Kidney (tissue), 14 donors: ENCODE data around the gene GSK3A. TPM values are rescaled to one million over a fixed set of nuclear protein-coding genes. Genes with fewer than 3 reads are reported as not detected.
A peak's percentile ranks its signal among the peaks of the same experiment; 100 is the strongest.

ENCODE experiments used
- DNase-seq, 5 donors: peaks; one replicate each; pipeline ENCODE4 v3.0.0-alpha.2; 2013 to 2020
- FAIRE-seq: peaks from 2 replicates; lab custom pipeline; 2012; peaks lifted over from hg19 to GRCh38; lab: Jason Lieb, UNC
- H3K27ac ChIP-seq, 2 donors: one replicate each; pipeline ENCODE4 v1.7.0; 2013; ENCODE audit warnings: low read depth in 2 of 2, low read length in 2 of 2, inconsistent platforms in 1 of 2
- H3K27me3 ChIP-seq: one replicate; pipeline ENCODE4 v1.7.1; 2013; ENCODE audit warnings: low read length, inconsistent platforms; ENCODE audit not compliant: control insufficient read depth, insufficient read depth
- H3K36me3 ChIP-seq, 3 donors: one replicate each; pipeline versions ENCODE4 v1.7.0 to v1.7.1; 2013; ENCODE audit warnings: low read length in 3 of 3, control low read depth in 1 of 3, inconsistent platforms in 1 of 3; ENCODE audit not compliant: insufficient read depth in 3 of 3, control insufficient read depth in 2 of 3
- H3K4me1 ChIP-seq, 3 donors: one replicate each; pipeline versions ENCODE4 v1.7.0 to v1.7.1; 2013; ENCODE audit warnings: low read length in 3 of 3, inconsistent platforms in 1 of 3, low read depth in 1 of 3; ENCODE audit not compliant: control insufficient read depth in 2 of 3, insufficient read depth in 2 of 3
- H3K4me3 ChIP-seq, 3 donors: one replicate each; pipeline versions ENCODE4 v1.7.0 to v1.8.1; 2013; ENCODE audit warnings: low read length in 3 of 3, control low read depth in 1 of 3, inconsistent platforms in 1 of 3
- H3K9ac ChIP-seq, 3 donors: one replicate each; pipeline versions ENCODE4 v1.7.0 to v1.7.1; 2013; ENCODE audit warnings: low read length in 3 of 3, control low read depth in 1 of 3, inconsistent platforms in 1 of 3
- H3K9me3 ChIP-seq, 3 donors: one replicate each; pipeline versions ENCODE4 v1.7.0 to v1.7.1; 2013; ENCODE audit warnings: low read length in 3 of 3, control low read depth in 1 of 3, inconsistent platforms in 1 of 3; ENCODE audit not compliant: control insufficient read depth in 2 of 3, insufficient read depth in 1 of 3
- CTCF ChIP-seq: IDR thresholded peaks from 3 replicates; pipeline ENCODE4 v1.5.1; 2012; ENCODE audit warnings: mild to moderate bottlenecking, moderate library complexity, borderline replicate concordance; ENCODE audit not compliant: insufficient read depth; ENCODE audit errors: extremely low read depth
- intact Hi-C: fragments of 100-400 bp; cut with DNase I; formaldehyde crosslinking; loops from one replicate; pipeline ENCODE4 v1.11.1; 2022
- polyA plus RNA-seq: library from polyadenylated mRNA; stranded (reverse); fragments of 350-450 nt; fragmentation: Illumina TruSeq; extraction: RNeasy Lipid Tissue Mini Kit (QIAGEN cat#74804); gene quantifications from one replicate; pipeline ENCODE4 v1.2.3, GENCODE V29; 2014; ENCODE audit warnings: low read depth, low replicate concordance; ENCODE audit not compliant: insufficient read depth
- total RNA-seq: library from RNA; stranded (reverse); fragmentation: NEBNext Ultra II Directional; extraction: Animal tissue kit (Norgen Biotek cat#: 25700); gene quantifications from one replicate; pipeline ENCODE4 v1.2.1, GENCODE V29; 2021
- donor health status: control.
- donor health status: control.
- donor health status: control.
- donor health status: control.
- donor health status: control.
- donor health status: DM: yes; HTN: yes; CAD: no.
- donor health status: Normal renal cell carcinoma (clear cell type).

The GSK3A gene
- total and polyA plus RNA-seq, 2 donors from 2014 or later, result 39.2 to 57.3 TPM

- H3K27me3 ChIP-seq, result no peaks in the 10 kb centered on the region
- H3K27ac ChIP-seq, result peak overlapping the region; percentile 28 to 74
- H3K4me1 ChIP-seq, result peaks cover 0 to 26% (median 14%) of the 10 kb centered on the region in 3 donors
- DNase-seq, result peak in 2 of 5 donors; percentile 54 to 76
- no peaks in the 10 kb centered on the region for H3K9me3 ChIP-seq
- no peak overlapping the region for H3K4me3 ChIP-seq
- no peak for TF ChIP-seq CTCF
- peak overlapping the region in 1 of 3 donors; percentile 40 for H3K9ac ChIP-seq
- no peak for FAIRE-seq
- intact Hi-C loops, result no loop called here
- H3K36me3 ChIP-seq, result peaks cover 0 to 20% (median 3%) of the 10 kb centered on the region in 3 donors
Measured at GRCh38 chr19:42250183-42250665, 7.8 kb upstream of the GSK3A start.

GRCh38 chr19:42249769-42250168 lies 7.4 kb upstream of the GSK3A start:
- Histone ChIP-seq H3K9ac (no peak overlapping the region), H3K27ac (no peak overlapping the region), H3K4me1 (peaks cover 0 to 30% (median 14%) of the 10 kb centered on the region in 3 donors), H3K4me3 (no peak overlapping the region), H3K27me3 (no peaks in the 10 kb centered on the region), H3K36me3 (peaks cover 0 to 20% (median 3%) of the 10 kb centered on the region in 3 donors), H3K9me3 (no peaks in the 10 kb centered on the region)
- intact Hi-C loops, result no loop called here
- FAIRE-seq, result no peak
- no peak for TF ChIP-seq CTCF
- no peak for DNase-seq

DNA sequence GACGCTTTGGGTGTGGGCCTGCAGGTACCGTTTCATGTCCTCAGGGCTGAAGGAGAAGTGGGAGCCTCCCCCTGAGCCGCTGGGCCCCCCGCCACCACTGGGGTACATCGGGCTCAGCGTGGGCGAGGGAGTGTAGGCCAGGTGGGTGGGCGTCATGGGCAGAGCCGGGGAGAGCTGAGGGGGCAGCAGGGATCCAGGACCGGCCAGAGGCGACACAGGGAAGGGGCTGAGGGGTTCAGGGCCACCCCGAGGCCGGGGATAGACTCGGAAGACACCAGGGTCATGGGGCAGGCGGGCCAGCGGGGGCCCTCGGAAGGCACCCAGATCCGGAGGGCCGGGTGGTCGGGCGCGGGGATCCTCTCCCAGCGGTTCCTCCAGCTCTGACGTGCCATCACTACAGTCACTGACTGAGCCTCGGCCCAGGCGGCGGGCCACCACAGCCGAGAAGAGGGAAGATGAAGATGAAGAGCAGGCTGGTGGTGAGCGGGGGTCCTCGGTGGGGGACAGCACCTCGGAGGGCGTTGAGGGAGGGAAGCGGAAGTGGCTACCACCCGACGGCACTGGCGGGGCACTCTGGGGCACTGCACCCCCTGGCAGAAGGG lies 6.8 kb upstream of the GSK3A start:
- FAIRE-seq (no peak), DNase-seq (peak in 1 of 5 donors; percentile 77)
- Histone ChIP-seq H3K4me1 (peaks cover 0 to 31% (median 14%) of the 10 kb centered on the region in 3 donors), H3K9me3 (no peaks in the 10 kb centered on the region), H3K9ac (no peak overlapping the region), H3K27ac (no peak overlapping the region), H3K36me3 (peaks cover 0 to 20% (median 3%) of the 10 kb centered on the region in 3 donors), H3K4me3 (no peak overlapping the region), H3K27me3 (no peaks in the 10 kb centered on the region)
- no peak for TF ChIP-seq CTCF
- intact Hi-C loops, result no loop called here
